Activated CD8-positive, alpha-beta T cell treated with anti-CD3 and anti-CD28 coated beads, Interleukin-2, amount 10 ng/mL, durations not matched to agents 7 days and 5 days (primary cell): ENCODE results near the gene VCP. TPM values are rescaled to one million over a fixed set of nuclear protein-coding genes. Genes with fewer than 3 reads are reported as not detected.

Source experiments
- ATAC-seq: fragments of 150-1000 bp; cut with Tn5 transposase; one replicate; pipeline ENCODE4 v1.10.0; 2021; ENCODE audit warnings: moderate library complexity
- CTCF ChIA-PET: fragments of 350-600 bp; sonication (Branson Sonifier 250); formaldehyde crosslinking; loops from one replicate; lab custom pipeline; 2021; ENCODE audit warnings: antibody characterized with exemption; lab: Charles Lee
- POLR2A ChIA-PET: fragments of 350-600 bp; sonication (Branson Sonifier 250); formaldehyde crosslinking; loops from one replicate; lab custom pipeline; 2021; ENCODE audit warnings: antibody characterized with exemption; lab: Charles Lee
- DNase-seq: peaks from one replicate; pipeline ENCODE4 v3.0.0-alpha.2; 2020
- H3K27ac Mint-ChIP-seq: one replicate; pipeline ENCODE4 v1.8.0; 2021; ENCODE audit warnings: mild to moderate bottlenecking, mixed read lengths
- H3K27me3 Mint-ChIP-seq: one replicate; pipeline ENCODE4 v1.8.0; 2021; ENCODE audit warnings: low read depth, mixed read lengths
- H3K36me3 Mint-ChIP-seq: one replicate; pipeline ENCODE4 v1.8.0; 2021; ENCODE audit warnings: low read depth, mixed read lengths
- H3K4me1 Mint-ChIP-seq: one replicate; pipeline ENCODE4 v1.8.0; 2021; ENCODE audit warnings: low read depth, mixed read lengths
- H3K4me3 Mint-ChIP-seq: one replicate; pipeline ENCODE4 v1.8.0; 2021; ENCODE audit warnings: mild to moderate bottlenecking, mixed read lengths
- H3K9me3 Mint-ChIP-seq: one replicate; pipeline ENCODE4 v1.8.0; 2022; ENCODE audit warnings: mixed read lengths; ENCODE audit not compliant: insufficient read depth
- total RNA-seq, 2 experiments: library from RNA; stranded (reverse); gene quantifications; one replicate each; pipeline ENCODE4 v1.2.3, GENCODE V29; 2021

VCP gene
- total RNA-seq, 2 experiments from 2014 or later, result 214 to 217 TPM

DNA sequence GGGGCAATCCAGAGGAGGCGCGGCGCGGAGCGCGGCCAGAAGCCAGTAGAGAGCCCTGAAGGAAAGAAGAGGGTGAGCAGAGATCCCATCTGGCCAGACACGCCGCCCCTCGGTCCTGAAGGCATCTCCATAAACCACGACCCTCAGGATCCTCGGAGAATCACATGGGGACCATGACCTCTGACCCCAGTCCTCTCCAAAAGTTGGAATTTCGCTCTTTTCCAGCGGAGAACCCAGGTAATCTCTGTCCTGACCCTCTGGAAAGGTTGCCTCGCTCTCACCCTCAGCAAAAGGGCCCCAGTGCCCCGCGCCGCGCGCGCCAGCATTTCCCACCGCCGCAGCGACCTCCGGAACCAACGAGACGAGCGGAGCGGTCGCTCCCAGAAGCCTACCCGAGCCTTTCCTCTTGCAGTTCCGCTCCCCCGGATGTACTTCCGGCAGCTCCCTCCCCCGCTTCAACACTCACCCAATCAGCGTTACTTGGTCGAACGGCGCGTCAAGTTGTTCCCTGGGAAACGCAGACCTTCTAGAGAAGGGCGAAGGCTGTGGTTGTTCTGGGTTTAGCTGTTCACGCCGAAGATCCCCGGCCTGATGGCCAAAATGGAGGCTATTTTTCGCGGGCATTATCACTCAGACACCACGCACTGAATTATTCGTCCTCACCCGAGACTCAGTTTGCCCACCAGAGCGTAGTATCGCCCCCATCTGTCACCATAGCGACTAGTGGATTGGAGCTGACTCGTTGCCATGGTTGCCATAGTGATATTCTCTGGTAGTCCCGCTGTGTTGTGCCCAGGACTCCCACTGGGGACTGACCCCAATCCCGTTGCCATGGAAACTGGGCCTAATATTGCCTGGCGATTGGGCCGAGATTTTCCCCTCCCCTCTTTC lies 30.6 kb upstream of the VCP start, which contains the start of gene STOML2:
STOML2 (minus strand) TSS at position 363 of the 891 bp plus-strand sequence; CDS start at position 326, 37 bp downstream.
- ChIA-PET POLR2A (interaction anchor here (0.7 to 3.1 kb wide), 8 partner anchors 9 to 555 kb away, joined by 3 to 33 read pairs (median 10); partner anchors contain the start of genes ATOSB, CCDC107, FANCG and RMRP), CTCF (interaction anchor here (0.7 to 2.9 kb wide), 12 partner anchors 8 to 593 kb away, joined by 3 to 11 read pairs (median 5); partner anchors contain the start of genes ATOSB, FANCG and VCP)
- Mint-ChIP-seq H3K27me3 (no peaks in the 10 kb centered on the region), H3K36me3 (peaks cover 43% of the 10 kb centered on the region), H3K4me1 (peaks cover 40% of the 10 kb centered on the region), H3K27ac (peak within 1 kb of the TSS; percentile 96), H3K4me3 (peak within 1 kb of the TSS; percentile 97), H3K9me3 (no peaks in the 10 kb centered on the region)
- peak; percentile 96 for DNase-seq
- peak; percentile 93 for ATAC-seq

DNA sequence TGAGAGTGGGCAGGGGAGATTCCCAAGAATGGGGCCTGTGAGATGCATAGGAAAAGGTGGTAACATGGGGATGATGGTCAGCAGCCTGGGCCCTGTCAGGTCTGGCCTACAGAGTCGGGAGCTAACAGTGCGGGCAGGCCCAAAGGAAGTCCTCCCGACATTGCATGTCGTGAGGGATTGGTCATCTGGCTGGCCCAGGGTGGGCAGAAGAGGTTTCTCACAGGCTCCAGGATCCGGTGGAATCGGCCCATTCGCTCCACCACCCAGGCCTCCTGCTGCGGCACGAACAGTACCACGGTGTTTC lies 30.0 kb upstream of the VCP start:
- H3K36me3 Mint-ChIP-seq, result peaks cover 41% of the 10 kb centered on the region

DNA sequence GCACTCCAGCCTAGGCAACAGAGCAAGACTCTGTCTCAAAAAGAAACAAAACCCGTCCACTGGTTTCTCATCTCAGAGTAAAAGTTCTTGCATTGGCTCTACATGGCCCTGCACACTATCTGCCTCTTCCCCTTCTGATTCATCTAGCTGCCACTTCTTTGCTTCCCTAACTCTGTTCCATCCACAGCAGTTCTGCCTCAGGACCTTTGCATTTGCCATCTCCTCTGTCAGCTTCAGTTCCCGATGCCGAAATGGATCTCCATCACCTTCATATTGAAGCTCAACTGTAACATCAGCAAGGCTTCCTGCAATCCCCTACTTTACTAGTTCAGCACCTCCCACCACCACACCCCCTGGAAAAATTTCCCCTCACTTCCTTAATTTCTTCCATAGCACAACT lies 25.1 kb upstream of the VCP start:
- ChIA-PET CTCF (interaction anchor here (0.6 to 7.9 kb wide), 10 partner anchors 14 to 1049 kb away, joined by 3 to 111 read pairs (median 8); partner anchors contain the start of genes ATOSB, FANCG, UBAP2 and VCP), POLR2A (interaction anchor here (1.1 to 8.4 kb wide), 5 partner anchors 16 to 198 kb away, joined by 3 to 94 read pairs (median 6); partner anchors contain the start of genes FANCG and VCP)
- no peaks in the 10 kb centered on the region for H3K9me3 Mint-ChIP-seq
- DNase-seq, result no peak
- H3K27ac Mint-ChIP-seq, result peak overlapping the region; percentile 17
- H3K4me3 Mint-ChIP-seq, result no peak overlapping the region
- H3K27me3 Mint-ChIP-seq, result no peaks in the 10 kb centered on the region
- H3K4me1 Mint-ChIP-seq, result peaks cover 55% of the 10 kb centered on the region
- no peak for ATAC-seq
- peaks cover 42% of the 10 kb centered on the region for H3K36me3 Mint-ChIP-seq

More for the DNA sequence above, 30.0 kb upstream of the VCP start:
- H3K27me3 Mint-ChIP-seq, result no peaks in the 10 kb centered on the region
- peaks cover 40% of the 10 kb centered on the region for H3K4me1 Mint-ChIP-seq
- peak overlapping the region; percentile 96 for H3K27ac Mint-ChIP-seq
- peak overlapping the region; percentile 97 for H3K4me3 Mint-ChIP-seq
- DNase-seq (peak; percentile 35), ATAC-seq (peak; percentile 32)
- ChIA-PET POLR2A (interaction anchor here (1.3 to 3.1 kb wide), 5 partner anchors 9 to 31 kb away, joined by 5 to 33 read pairs (median 20); partner anchors contain the start of genes ATOSB, FANCG and VCP), CTCF (interaction anchor here (0.7 to 2.9 kb wide), 9 partner anchors 8 to 594 kb away, joined by 3 to 11 read pairs (median 4); partner anchors contain the start of gene FANCG)
- no peaks in the 10 kb centered on the region for H3K9me3 Mint-ChIP-seq

DNA sequence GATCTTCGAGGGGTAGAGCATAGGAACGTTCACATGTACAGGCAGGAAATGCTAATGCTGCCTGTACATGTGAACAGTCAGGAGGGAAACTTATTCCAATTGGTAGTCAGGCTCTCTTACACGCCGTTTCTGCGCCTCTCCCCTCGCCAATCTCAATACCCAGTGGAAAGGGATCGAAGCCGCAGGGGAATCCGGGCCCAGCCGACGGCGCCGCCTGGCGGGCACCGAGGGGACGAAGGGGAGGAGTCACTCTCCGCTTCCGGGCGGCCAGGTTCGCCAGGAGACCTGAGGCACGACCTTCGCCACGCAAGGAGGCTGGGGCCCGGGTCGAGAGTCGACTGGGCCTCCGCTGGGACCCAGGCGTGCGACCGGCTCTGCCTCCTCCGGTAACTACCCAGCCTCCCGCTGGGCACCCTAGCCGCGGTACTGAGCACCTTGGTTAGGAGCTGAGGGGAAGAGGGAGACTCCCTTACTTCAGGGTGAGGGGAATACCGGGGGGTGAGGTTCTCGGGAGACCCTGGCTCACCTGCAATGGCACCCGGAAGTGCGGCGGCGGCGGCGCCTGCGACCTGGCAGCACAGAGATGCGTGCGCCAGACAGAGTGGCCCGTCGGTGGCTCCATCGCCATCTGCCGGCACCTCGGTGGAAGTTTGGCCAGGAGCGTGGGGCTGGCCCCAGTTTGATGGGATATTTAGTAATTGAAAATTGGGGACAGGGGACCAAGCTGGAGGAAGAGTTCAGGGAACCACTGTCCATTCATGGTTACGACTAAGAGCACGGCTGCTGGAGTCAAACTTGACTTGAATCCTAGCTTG lies 23.8 kb upstream of the VCP start, which contains the start of gene PIGO:
PIGO (minus strand) TSS at position 557 of the 815 bp plus-strand sequence. CDS start 1,026 bp downstream, outside the sequence.
- POLR2A ChIA-PET, result interaction anchor here (0.6 to 8.4 kb wide), 8 partner anchors 13 to 442 kb away, joined by 3 to 94 read pairs (median 4); partner anchors contain the start of genes ATOSB, FANCG and VCP
- ATAC-seq (peak; percentile 92), DNase-seq (peak; percentile 91)
- Mint-ChIP-seq H3K27me3 (no peaks in the 10 kb centered on the region), H3K4me3 (peak within 1 kb of the TSS; percentile 85), H3K9me3 (no peaks in the 10 kb centered on the region), H3K4me1 (peaks cover 44% of the 10 kb centered on the region), H3K27ac (peak within 1 kb of the TSS; percentile 92), H3K36me3 (peaks cover 38% of the 10 kb centered on the region)
- CTCF ChIA-PET, result interaction anchor here (0.8 to 7.9 kb wide), 19 partner anchors 8 to 412 kb away, joined by 3 to 111 read pairs (median 4); partner anchors contain the start of genes ATOSB, FANCG and VCP

DNA sequence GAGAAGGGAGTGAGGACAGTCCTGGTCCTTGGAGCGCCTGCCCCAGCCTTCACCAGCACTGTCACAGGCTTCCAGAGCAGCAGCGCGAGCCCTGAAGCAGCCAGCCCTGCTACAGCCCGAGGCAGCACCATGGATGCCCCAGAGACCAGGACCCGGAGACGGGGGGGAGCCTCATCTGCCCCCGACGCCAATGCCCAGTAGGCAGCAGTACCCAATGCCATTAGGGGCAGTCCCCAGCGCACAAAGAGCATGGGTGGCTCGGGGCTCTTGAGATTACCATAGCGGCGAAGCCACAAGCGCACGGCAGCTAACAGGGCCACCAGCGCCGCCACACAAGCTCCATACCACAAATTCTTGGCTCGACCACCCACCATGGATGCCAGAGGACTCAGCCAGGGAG lies 19.1 kb upstream of the VCP start:
- DNase-seq (no peak), ATAC-seq (no peak)
- H3K9me3 Mint-ChIP-seq, result no peaks in the 10 kb centered on the region
- ChIA-PET CTCF (interaction anchor here (2.2 to 7.9 kb wide), 2 partner anchors 12 to 20 kb away, joined by 9 to 111 read pairs; partner anchors contain the start of genes FANCG and VCP), POLR2A (interaction anchor here (8.4 kb wide), 1 partner anchor 13 kb away, joined by 94 read pairs; the partner anchor contains the start of gene FANCG)
- H3K27ac Mint-ChIP-seq, result no peak overlapping the region
- H3K4me1 Mint-ChIP-seq, result peaks cover 21% of the 10 kb centered on the region
- H3K4me3 Mint-ChIP-seq, result no peak overlapping the region
- H3K36me3 Mint-ChIP-seq, result peaks cover 47% of the 10 kb centered on the region
- H3K27me3 Mint-ChIP-seq, result no peaks in the 10 kb centered on the region

DNA sequence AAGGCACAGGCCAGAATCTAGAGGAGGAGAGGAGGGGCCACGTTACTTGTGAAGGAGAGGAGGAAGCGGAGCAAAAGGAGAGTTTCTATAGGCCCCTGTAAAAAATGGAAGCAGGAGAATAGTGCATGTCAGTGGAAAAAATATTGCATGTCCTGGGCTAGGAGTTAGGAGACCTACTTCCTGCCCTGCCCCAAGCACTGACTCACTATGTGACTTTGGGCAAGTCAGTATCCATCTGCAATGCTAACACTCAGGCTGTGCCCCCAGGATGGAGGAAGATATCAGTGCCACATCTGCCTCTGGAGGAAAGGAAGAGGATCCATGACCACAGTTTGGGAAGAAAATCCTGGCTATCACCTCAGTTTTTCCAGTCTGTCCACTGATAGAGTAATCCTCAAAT lies 17.0 kb upstream of the VCP start:
- H3K27me3 Mint-ChIP-seq, result no peaks in the 10 kb centered on the region
- H3K4me1 Mint-ChIP-seq, result peaks cover 4% of the 10 kb centered on the region
- ATAC-seq (no peak), DNase-seq (no peak)
- ChIA-PET CTCF (no interaction called here), POLR2A (no interaction called here)
- H3K27ac Mint-ChIP-seq, result no peak overlapping the region
- no peak overlapping the region for H3K4me3 Mint-ChIP-seq
- H3K9me3 Mint-ChIP-seq, result no peaks in the 10 kb centered on the region
- H3K36me3 Mint-ChIP-seq, result peaks cover 44% of the 10 kb centered on the region

DNA sequence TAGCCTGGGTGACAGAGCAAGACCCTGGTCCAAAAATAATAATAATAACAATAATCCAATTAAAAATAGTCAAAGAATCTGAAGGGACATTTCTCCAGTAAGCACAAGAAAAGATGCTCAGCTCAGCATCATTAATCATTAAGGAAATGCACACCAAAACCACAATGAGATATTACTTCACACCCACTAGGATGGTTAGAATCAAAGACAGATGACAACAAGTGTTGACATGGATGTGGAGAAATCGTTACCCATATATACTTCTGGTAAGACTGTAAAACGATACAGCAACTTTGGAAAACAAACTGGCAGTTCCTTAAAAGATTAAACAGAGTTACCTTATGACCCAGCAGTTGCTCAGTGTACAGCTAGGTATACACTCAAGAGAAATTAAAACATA lies 12.7 kb upstream of the VCP start:
- Mint-ChIP-seq H3K4me3 (no peak overlapping the region), H3K9me3 (no peaks in the 10 kb centered on the region), H3K27ac (no peak overlapping the region), H3K4me1 (peaks cover 3% of the 10 kb centered on the region), H3K27me3 (no peaks in the 10 kb centered on the region), H3K36me3 (peaks cover 19% of the 10 kb centered on the region)
- DNase-seq, result no peak
- ChIA-PET POLR2A (no interaction called here), CTCF (interaction anchor here (0.8 kb wide), 1 partner anchor 11 kb away, joined by 3 read pairs; the partner anchor contains the start of gene PIGO)
- ATAC-seq, result no peak

DNA sequence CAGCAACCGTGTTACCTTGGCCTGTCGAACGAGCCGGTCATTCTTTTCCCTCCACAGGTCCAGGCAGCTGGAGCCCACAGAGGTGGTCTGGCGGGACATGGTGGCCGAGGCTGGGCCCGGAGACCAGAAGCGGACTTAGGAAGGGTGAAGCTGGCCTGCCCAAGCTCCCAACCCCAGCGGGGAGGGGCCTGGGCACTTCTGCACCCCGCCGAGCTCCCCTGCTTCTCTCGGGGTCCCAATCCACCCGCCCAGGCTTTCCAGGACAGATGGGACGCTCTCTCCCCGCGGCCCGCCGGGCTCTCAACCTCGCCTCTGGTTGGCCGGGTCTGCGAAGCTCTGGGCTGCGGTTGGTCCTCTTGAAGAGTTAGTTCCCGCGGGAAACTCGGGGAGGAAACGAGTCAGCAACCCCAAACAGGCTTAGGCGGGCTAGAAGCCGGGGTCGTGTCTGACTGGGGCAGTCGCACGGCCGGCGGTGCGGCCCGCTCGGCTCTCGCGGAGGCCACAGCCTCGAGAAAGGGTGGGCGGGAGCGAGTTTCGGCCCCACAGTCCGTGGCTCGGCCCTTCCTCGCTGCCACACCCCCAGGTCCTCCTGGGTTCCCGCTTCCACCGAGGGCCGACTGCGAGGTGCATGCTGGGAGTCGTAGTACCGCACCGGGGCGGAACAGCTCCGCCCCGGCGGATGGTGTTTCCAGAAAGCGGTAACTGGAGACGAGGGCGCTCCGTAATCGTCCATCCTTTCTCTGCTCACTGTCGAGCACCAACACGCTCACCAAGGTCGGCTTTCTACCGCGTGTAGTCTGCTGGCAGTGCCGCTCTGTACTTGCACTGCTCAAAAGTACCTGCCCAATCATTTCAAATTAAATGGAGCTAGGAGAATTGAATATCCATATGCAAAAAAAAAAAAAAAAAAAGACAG lies 7.3 kb upstream of the VCP start, which contains the start of gene FANCG:
FANCG (minus strand) TSS at position 517 of the 916 bp plus-strand sequence; CDS start at position 99, 418 bp downstream.
- peak within 1 kb of the TSS; percentile 95 for H3K4me3 Mint-ChIP-seq
- ChIA-PET CTCF (interaction anchor here (1.0 to 9.3 kb wide), 8 partner anchors 8 to 415 kb away, joined by 3 to 111 read pairs (median 9); partner anchors contain the start of genes PIGO, STOML2 and VCP), POLR2A (interaction anchor here (0.6 to 6.4 kb wide), 13 partner anchors 8 to 459 kb away, joined by 3 to 94 read pairs (median 4); partner anchors contain the start of genes DCTN3, PIGO, STOML2 and VCP)
- peak within 1 kb of the TSS; percentile 99 for H3K27ac Mint-ChIP-seq
- DNase-seq (peak; percentile 90), ATAC-seq (peak; percentile 91)
- peaks cover 35% of the 10 kb centered on the region for H3K36me3 Mint-ChIP-seq
- no peaks in the 10 kb centered on the region for H3K9me3 Mint-ChIP-seq
- peaks cover 28% of the 10 kb centered on the region for H3K4me1 Mint-ChIP-seq
- H3K27me3 Mint-ChIP-seq, result no peaks in the 10 kb centered on the region

DNA sequence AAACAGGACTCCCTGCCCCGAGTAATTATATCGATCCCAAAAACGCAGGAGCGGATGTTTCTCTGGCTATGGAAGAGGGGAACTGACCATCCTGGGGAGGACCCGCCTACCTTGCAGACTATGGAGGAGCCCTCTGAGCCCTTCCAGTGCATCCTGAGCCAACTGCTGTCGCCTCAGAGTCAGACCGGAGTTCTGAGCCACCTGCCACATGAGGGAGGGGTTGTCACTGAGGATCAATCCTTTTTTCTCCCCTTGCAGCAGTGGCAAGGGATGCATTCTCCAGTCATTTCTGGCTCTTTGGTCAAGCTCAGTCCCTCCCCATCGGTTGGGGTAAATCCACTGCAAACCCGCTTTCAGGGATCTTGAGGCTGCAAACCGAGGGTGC lies 6.6 kb upstream of the VCP start:
- Mint-ChIP-seq H3K27ac (peak overlapping the region; percentile 99), H3K27me3 (no peaks in the 10 kb centered on the region), H3K4me1 (peaks cover 28% of the 10 kb centered on the region), H3K36me3 (peaks cover 41% of the 10 kb centered on the region), H3K9me3 (no peaks in the 10 kb centered on the region), H3K4me3 (peak overlapping the region; percentile 95)
- ATAC-seq (no peak), DNase-seq (no peak)
- ChIA-PET POLR2A (interaction anchor here (1.4 to 6.4 kb wide), 7 partner anchors 8 to 35 kb away, joined by 4 to 94 read pairs (median 14); partner anchors contain the start of genes PIGO, STOML2 and VCP), CTCF (interaction anchor here (1.0 to 9.3 kb wide), 8 partner anchors 8 to 414 kb away, joined by 3 to 111 read pairs (median 9); partner anchors contain the start of genes PIGO, STOML2 and VCP)
